Stomach (tissue), 9 donors: Measurements from ENCODE around the gene ABLIM2. TPM values are rescaled to one million over a fixed set of nuclear protein-coding genes. Genes with fewer than 3 reads are reported as not detected.

ENCODE experiments used
- DNase-seq, 2 donors: peaks; one replicate each; pipeline versions ENCODE4 v3.0.0 to v3.0.0-alpha.2; 2013 to 2019
- H3K27ac ChIP-seq, 5 donors: fragments of 200-600 bp in 4 of 5; sonication (generic) in 4 of 5; one replicate each; pipeline ENCODE4 v1.5.1; 2013 to 2019; ENCODE audit warnings: mild to moderate bottlenecking in 1 of 5, moderate library complexity in 1 of 5
- H3K27me3 ChIP-seq, 3 donors: fragments of 200-600 bp; sonication (generic); one replicate each; pipeline ENCODE4 v1.5.1; 2017 to 2019; ENCODE audit warnings: mixed run types in 1 of 3
- H3K36me3 ChIP-seq, 4 donors: fragments of 200-600 bp; sonication (generic); 1 replicate in 3 of 4; 2 replicates in 1 of 4; pipeline ENCODE4 v1.5.1; 2016 to 2019
- H3K4me1 ChIP-seq, 4 donors: fragments of 200-600 bp; sonication (generic); one replicate each; pipeline ENCODE4 v1.5.1; 2016 to 2019
- H3K4me3 ChIP-seq, 4 donors: fragments of 200-600 bp; sonication (generic) in 3 of 4; one replicate each; pipeline ENCODE4 v1.5.1; 2016 to 2019; ENCODE audit warnings: mild to moderate bottlenecking in 1 of 4
- H3K9me3 ChIP-seq, 4 donors: fragments of 200-600 bp; sonication (generic); one replicate each; pipeline ENCODE4 v1.5.1; 2016 to 2019
- EP300 ChIP-seq: sonication (generic); formaldehyde crosslinking; IDR thresholded peaks from one replicate; pipeline ENCODE4 v1.6.1; 2017; ENCODE audit warnings: antibody characterized with exemption
- POLR2A ChIP-seq, 4 donors: fragments of 450-650 bp; IDR thresholded peaks; one replicate each; pipeline ENCODE4 v1.6.1; 2016; ENCODE audit warnings: antibody characterized with exemption in 4 of 4, control low read depth in 2 of 4, mild to moderate bottlenecking in 1 of 4, moderate library complexity in 1 of 4
- POLR2AphosphoS5 ChIP-seq, 3 donors: sonication (generic); formaldehyde crosslinking; IDR thresholded peaks; one replicate each; pipeline ENCODE4 v1.6.1; 2016; ENCODE audit warnings: antibody characterized with exemption in 3 of 3
- WGBS, 5 donors: extraction: QIAGEN DNeasy Blood & Tissue Kit in 3 of 5; methylation state at CpG; one replicate each; pipeline versions ENCODE4 v1.1.5 to v1.1.7; 2013 to 2018; 5-methylcytosine and 5-hydroxymethylcytosine counted together
- intact Hi-C: fragments of 100-400 bp; cut with DNase I; formaldehyde crosslinking; loops from one replicate; pipeline ENCODE4 v1.15.1; 2023; ENCODE audit warnings: low total_unique reads
- polyA plus RNA-seq, 3 donors: library from polyadenylated mRNA; stranded (reverse); fragments of 200-250 nt; gene quantifications; one replicate each; pipeline ENCODE4 v1.2.3, GENCODE V29; 2013
- total RNA-seq, 5 donors: library from RNA; depleted of rRNA; stranded (reverse); fragments of >200 nt; gene quantifications; one replicate each; pipeline versions ENCODE4 v1.1.0 to v1.2.3, GENCODE V29; 2014 to 2016
- TF ChIP-seq, protein P1 (sequence below), 7 experiments: fragments of 450-650 bp in 4 of 7; fragments of 200-600 bp in 3 of 7; sonication (generic) in 3 of 7; IDR thresholded peaks; one replicate each; pipeline ENCODE4 v1.5.1; 2016 to 2019; ENCODE audit warnings: antibody characterized with exemption in 7 of 7, control low read depth in 2 of 7, mild to moderate bottlenecking in 1 of 7
- donor health status: healthy with polysubstance abuse.
- donor health status: Bipolar disorder and iron deficiency.
- donor health status: healthy.

The ABLIM2 gene
- total and polyA plus RNA-seq, 8 donors, result 2.3 to 28.0 (median 5.5) TPM

DNA sequence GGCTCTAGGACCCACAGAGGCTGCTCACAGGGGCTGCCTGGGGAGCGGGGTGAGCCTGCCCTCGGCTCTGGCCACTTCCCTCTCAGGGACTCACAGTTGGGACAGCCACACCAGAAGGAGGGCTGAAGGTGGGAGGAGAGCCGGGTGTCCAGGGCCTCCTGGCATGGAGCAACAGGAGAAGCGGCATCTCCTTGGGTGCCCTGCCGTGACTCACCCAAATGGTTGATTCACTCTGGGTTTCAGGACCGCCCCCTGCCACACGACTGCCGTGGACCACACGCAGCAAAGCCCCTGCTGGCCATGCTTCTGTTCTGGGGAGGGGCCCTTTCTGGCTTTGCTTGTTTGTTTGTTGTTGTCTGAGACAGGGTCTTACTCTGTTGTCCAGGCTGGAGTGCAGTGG is 132.9 kb downstream of the ABLIM2 start:
- no peak for DNase-seq
- no peaks in the 10 kb centered on the region for H3K9me3 ChIP-seq
- H3K27me3 ChIP-seq, result peaks cover 0 to 4% (median 0%) of the 10 kb centered on the region in 3 donors
- no peaks in the 10 kb centered on the region for H3K4me1 ChIP-seq
- no peak overlapping the region for H3K4me3 ChIP-seq
- TF ChIP-seq EP300 (no peak), POLR2A (IDR thresholded peaks at IDR 0.05) (no peak), POLR2AphosphoS5 (IDR thresholded peaks at IDR 0.05) (no peak)
- TF ChIP-seq, protein P1, sequence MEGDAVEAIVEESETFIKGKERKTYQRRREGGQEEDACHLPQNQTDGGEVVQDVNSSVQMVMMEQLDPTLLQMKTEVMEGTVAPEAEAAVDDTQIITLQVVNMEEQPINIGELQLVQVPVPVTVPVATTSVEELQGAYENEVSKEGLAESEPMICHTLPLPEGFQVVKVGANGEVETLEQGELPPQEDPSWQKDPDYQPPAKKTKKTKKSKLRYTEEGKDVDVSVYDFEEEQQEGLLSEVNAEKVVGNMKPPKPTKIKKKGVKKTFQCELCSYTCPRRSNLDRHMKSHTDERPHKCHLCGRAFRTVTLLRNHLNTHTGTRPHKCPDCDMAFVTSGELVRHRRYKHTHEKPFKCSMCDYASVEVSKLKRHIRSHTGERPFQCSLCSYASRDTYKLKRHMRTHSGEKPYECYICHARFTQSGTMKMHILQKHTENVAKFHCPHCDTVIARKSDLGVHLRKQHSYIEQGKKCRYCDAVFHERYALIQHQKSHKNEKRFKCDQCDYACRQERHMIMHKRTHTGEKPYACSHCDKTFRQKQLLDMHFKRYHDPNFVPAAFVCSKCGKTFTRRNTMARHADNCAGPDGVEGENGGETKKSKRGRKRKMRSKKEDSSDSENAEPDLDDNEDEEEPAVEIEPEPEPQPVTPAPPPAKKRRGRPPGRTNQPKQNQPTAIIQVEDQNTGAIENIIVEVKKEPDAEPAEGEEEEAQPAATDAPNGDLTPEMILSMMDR (IDR thresholded peaks at IDR 0.05), result no peak
- intact Hi-C loops, result no loop called here
- no peaks in the 10 kb centered on the region for H3K36me3 ChIP-seq
- 85 to 94% (median 90%) methylated on average over 2 to 9 of the region's 9 CpGs for WGBS, 5 donors
- H3K27ac ChIP-seq, result no peak overlapping the region

DNA sequence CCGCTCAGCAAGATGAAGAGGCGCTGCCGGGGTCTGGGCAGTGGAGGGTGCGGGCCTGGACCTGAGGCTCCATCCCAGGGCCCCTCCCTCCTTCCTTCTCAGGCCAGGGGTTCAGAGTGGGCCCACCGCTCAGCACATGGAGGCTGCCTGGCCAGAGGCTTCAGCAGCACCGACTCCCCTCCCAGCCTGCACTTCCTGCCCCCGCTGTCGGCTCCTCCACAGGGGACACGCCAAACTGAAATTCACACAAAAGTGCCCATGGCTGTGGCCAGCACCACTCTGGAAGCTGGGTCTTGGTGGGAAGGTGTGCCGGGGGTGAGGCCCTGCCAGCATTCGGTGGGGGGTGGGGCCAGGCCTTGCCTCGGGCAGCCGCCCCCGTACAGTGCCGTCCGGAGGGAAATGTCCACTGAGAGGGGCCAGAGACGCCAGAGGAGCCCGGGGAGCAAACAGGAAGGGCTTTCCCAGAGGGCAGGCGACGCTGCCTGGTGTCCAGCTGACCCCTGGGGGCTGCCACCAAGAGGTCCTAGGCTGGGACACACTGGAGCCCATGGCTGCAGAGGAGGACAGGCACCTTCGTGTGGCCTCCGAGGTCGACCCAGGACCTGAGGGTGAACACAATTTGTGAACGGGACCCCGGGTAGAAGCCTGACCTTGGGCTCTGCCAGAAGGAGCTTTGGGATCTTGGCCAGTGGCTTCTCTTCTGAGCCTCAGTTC is 134.4 kb downstream of the ABLIM2 start:
- Histone ChIP-seq H3K4me1 (no peaks in the 10 kb centered on the region), H3K4me3 (no peak overlapping the region), H3K9me3 (no peaks in the 10 kb centered on the region), H3K36me3 (no peaks in the 10 kb centered on the region), H3K27me3 (peaks cover 0 to 4% (median 0%) of the 10 kb centered on the region in 3 donors), H3K27ac (no peak overlapping the region)
- DNase-seq, result no peak
- TF ChIP-seq EP300 (no peak), POLR2AphosphoS5 (IDR thresholded peaks at IDR 0.05) (no peak), POLR2A (IDR thresholded peaks at IDR 0.05) (no peak)
- TF ChIP-seq, protein P1 (IDR thresholded peaks at IDR 0.05), result no peak
- WGBS, 5 donors, result 67 to 79% (median 71%) methylated on average over 15 to 25 of the region's 25 CpGs
- intact Hi-C loops, result no loop called here

DNA sequence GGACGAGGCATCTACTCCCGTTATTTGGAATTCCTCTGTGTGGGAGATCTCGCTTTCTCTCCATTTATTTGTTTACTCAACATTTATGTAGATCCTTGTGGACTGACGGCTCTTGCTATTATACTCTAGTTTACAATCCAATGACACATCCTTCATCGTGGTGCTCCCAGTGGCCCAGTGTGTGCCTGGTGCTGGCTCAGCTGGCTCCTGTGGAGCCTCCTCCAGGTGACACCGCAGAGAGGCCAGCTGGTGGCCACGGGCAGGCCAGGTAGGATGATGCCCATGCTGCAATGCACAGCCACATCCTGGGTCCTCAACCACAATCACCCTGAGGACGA is 134.9 kb downstream of the ABLIM2 start:
- peaks cover 0 to 4% (median 0%) of the 10 kb centered on the region in 3 donors for H3K27me3 ChIP-seq
- H3K9me3 ChIP-seq, result no peaks in the 10 kb centered on the region
- DNase-seq, result no peak
- TF ChIP-seq, protein P1 (IDR thresholded peaks at IDR 0.05), result no peak
- TF ChIP-seq POLR2AphosphoS5 (IDR thresholded peaks at IDR 0.05) (no peak), POLR2A (IDR thresholded peaks at IDR 0.05) (no peak)
- H3K4me1 ChIP-seq, result no peaks in the 10 kb centered on the region
- H3K36me3 ChIP-seq, result no peaks in the 10 kb centered on the region
- 64 to 83% (median 69%) methylated on average over 8 of the region's 8 CpGs for WGBS, 5 donors
- H3K4me3 ChIP-seq, result no peak overlapping the region
- intact Hi-C loops, result no loop called here
- H3K27ac ChIP-seq, result no peak overlapping the region

DNA sequence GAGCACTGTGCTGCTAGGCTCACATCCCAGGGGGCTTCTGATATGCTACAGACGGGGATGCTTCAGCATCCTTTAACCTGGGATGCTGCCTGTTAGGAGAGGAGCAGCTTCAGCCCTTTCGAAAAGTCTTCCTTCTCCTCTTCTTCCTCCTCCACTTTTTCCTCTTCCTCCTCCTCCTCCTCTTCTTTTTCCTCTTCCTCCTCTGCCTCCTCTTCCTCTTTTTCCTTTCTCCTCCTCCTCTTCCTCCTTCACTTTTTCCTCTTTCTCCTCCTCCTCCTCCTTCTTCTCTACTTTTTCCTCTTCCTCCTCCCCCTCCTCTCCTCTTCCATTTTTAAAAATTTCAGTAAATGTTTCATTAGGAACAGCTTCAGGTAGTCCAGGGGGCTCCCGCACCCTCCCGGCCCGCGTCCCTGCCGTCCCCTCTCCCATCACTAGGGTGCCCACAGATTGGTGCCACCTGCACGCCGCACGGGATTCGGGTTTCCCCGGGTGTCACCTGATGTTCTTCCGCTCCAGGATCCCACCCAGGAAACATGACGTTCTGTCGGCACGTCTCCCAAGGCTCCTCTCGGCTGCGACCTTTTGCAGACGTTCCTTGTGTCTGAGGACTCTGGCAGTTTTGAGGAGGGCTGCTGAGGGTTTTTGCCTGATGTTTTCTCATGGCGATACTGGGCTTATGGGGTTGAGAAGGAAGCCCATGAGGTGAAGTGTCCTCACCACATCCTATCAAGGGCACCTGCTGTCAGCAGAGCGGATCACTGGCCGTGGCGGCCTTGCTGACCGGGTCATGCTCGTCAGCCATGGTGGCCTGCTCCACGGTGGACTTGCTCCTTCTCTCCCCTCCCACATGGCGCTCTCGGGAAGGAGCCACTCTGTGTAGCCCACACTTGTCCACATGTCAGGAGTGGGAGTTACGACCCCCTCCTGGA is 135.6 kb downstream of the ABLIM2 start:
- Histone ChIP-seq H3K27me3 (peaks cover 0 to 4% (median 0%) of the 10 kb centered on the region in 3 donors), H3K4me3 (no peak overlapping the region), H3K4me1 (no peaks in the 10 kb centered on the region), H3K36me3 (no peaks in the 10 kb centered on the region), H3K27ac (no peak overlapping the region), H3K9me3 (no peaks in the 10 kb centered on the region)
- intact Hi-C loops, result no loop called here
- 87 to 91% (median 89%) methylated on average over 29 of the region's 29 CpGs for WGBS, 5 donors
- no peak for DNase-seq
- TF ChIP-seq EP300, result no peak
- no peak for TF ChIP-seq POLR2AphosphoS5 (IDR thresholded peaks at IDR 0.05)
- no peak for TF ChIP-seq POLR2A (IDR thresholded peaks at IDR 0.05)
- TF ChIP-seq, protein P1 (IDR thresholded peaks at IDR 0.05), result no peak
